GM12891 (cell line): Measurements from ENCODE around the gene GRIN2A.
A peak's percentile ranks its signal among the peaks of the same experiment; 100 is the strongest.

Source experiments
- POLR2A ChIP-seq: IDR thresholded peaks from 2 replicates; pipeline ENCODE4 v1.6.1; 2011; ENCODE audit warnings: low read depth, low read length, control low read depth
- POLR2AphosphoS5 ChIP-seq: IDR thresholded peaks from 2 replicates; pipeline ENCODE4 v1.6.1; 2011; ENCODE audit warnings: low read depth, low read length, control low read depth
- POU2F2 ChIP-seq: IDR thresholded peaks from 2 replicates; pipeline ENCODE4 v1.6.1; 2011; ENCODE audit warnings: low read depth, mild to moderate bottlenecking, control low read depth, low read length, moderate library complexity
- SPI1 ChIP-seq: IDR thresholded peaks from 2 replicates; pipeline ENCODE4 v1.6.1; 2011; ENCODE audit warnings: low read depth, low read length, control low read depth
- TAF1 ChIP-seq: IDR thresholded peaks from 2 replicates; pipeline ENCODE4 v1.6.1; 2011; ENCODE audit warnings: low read depth, low read length, control low read depth

DNA sequence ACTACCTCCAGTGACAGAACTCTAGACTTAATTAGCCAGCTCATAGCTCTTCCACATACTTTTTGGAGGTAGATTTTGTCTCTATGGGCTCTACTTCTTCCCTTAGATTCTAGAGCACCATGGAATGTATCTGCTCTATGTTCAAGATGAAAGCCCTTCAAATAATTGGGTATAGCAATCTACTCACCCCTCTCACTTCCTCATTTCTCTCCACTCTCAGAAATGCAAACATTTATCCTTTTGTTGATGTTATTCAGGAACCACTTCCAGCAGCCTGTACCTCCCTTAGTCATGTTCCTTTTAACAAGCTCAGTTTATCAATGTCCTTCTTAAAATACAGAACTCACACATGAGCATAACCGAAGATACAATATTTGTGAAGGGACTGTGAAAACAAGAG, 78.5 kb downstream of the GRIN2A start:
- no peak for TF ChIP-seq POLR2A
- TF ChIP-seq POU2F2: no peak
- TF ChIP-seq POLR2AphosphoS5: no peak
- no peak for TF ChIP-seq TAF1
- peak; percentile 85 for TF ChIP-seq SPI1
